GM21619 (cell line): Measurements from ENCODE around the gene SP110.
"Not testable (repeated sequence)": the region's sequence is repeated elsewhere in the genome, so short reads cannot be mapped to it uniquely, and the experiment has no call there.

Experiments
- ATAC-seq: cut with Tn5 transposase; IDR thresholded peaks from one replicate; pipeline ENCODE4 v1.9.1; 2021; ENCODE audit not compliant: unreplicated experiment

Gene SP110

GRCh38 chr2:230129343-230129742, 90.4 kb downstream of the SP110 start:
- no peak for ATAC-seq

GRCh38 chr2:230128623-230129342, 91.0 kb downstream of the SP110 start:
- no peak for ATAC-seq

- ATAC-seq = no peak
These were observed 92.6 kb downstream of the SP110 start for GRCh38 chr2:230127195-230127594.

GRCh38 chr2:230124757-230125431, 94.9 kb downstream of the SP110 start:
- peak; percentile 74 for ATAC-seq

GRCh38 chr2:230124235-230124634, 95.5 kb downstream of the SP110 start:
- no peak for ATAC-seq

GRCh38 chr2:230120376-230120775, 99.4 kb downstream of the SP110 start:
- ATAC-seq = not testable (repeated sequence)

- not testable (repeated sequence) for ATAC-seq
These were observed 100.0 kb downstream of the SP110 start for GRCh38 chr2:230119827-230120226.
